Spleen (tissue), 11 donors: Measurements from ENCODE around the gene GSN. TPM values are rescaled to one million over a fixed set of nuclear protein-coding genes. Genes with fewer than 3 reads are reported as not detected.
A peak's percentile ranks its signal among the peaks of the same experiment; 100 is the strongest.

Experiments used
- DNase-seq: peaks from one replicate; pipeline ENCODE4 v3.0.0-alpha.2; 2020
- H3K27ac ChIP-seq, 8 donors: fragments of 200-600 bp; sonication (generic) in 7 of 8; 1 replicate in 4 of 8; 2 replicates in 4 of 8; pipeline versions ENCODE4 v1.5.0 to v1.8.0; 2016 to 2021; ENCODE audit warnings: inconsistent platforms in 4 of 8, mild to moderate bottlenecking in 4 of 8, moderate library complexity in 1 of 8
- H3K27me3 ChIP-seq, 7 donors: fragments of 200-600 bp; sonication (generic) in 6 of 7; replicated peaks in 1 of 7; 1 replicate in 4 of 7; 2 replicates in 3 of 7; pipeline versions ENCODE4 v1.5.0 to v1.8.0; 2016 to 2021; ENCODE audit warnings: inconsistent platforms in 3 of 7, mild to moderate bottlenecking in 1 of 7
- H3K36me3 ChIP-seq, 6 donors: fragments of 200-600 bp; sonication (generic) in 5 of 6; 1 replicate in 4 of 6; 2 replicates in 2 of 6; pipeline versions ENCODE4 v1.5.0 to v1.8.0; 2016 to 2021; ENCODE audit warnings: inconsistent platforms in 2 of 6
- H3K4me1 ChIP-seq, 6 donors: fragments of 200-600 bp; sonication (generic) in 5 of 6; 1 replicate in 3 of 6; 2 replicates in 3 of 6; pipeline versions ENCODE4 v1.5.0 to v1.8.0; 2016 to 2021; ENCODE audit warnings: inconsistent platforms in 3 of 6
- H3K4me3 ChIP-seq, 8 donors: fragments of 200-600 bp; sonication (generic) in 7 of 8; 1 replicate in 4 of 8; 2 replicates in 4 of 8; pipeline versions ENCODE4 v1.5.0 to v1.8.0; 2016 to 2021; ENCODE audit warnings: inconsistent platforms in 4 of 8, mild to moderate bottlenecking in 4 of 8, moderate library complexity in 2 of 8
- H3K9me3 ChIP-seq, 8 donors: fragments of 200-600 bp; sonication (generic) in 7 of 8; 1 replicate in 4 of 8; 2 replicates in 4 of 8; pipeline versions ENCODE4 v1.5.0 to v1.8.0; 2016 to 2021; ENCODE audit warnings: inconsistent platforms in 4 of 8
- POLR2A ChIP-seq, 3 donors: fragments of 450-650 bp; IDR thresholded peaks; one replicate each; pipeline ENCODE4 v1.5.1; 2017; ENCODE audit warnings: antibody characterized with exemption in 3 of 3, mild to moderate bottlenecking in 1 of 3
- POLR2AphosphoS5 ChIP-seq, 3 donors: sonication (generic); formaldehyde crosslinking; IDR thresholded peaks; one replicate each; pipeline ENCODE4 v1.5.1; 2017; ENCODE audit warnings: antibody characterized with exemption in 3 of 3
- WGBS, 5 donors: extraction: QIAGEN DNeasy Blood & Tissue Kit in 3 of 5; methylation state at CpG; one replicate each; pipeline versions ENCODE4 v1.1.5 to v1.1.7; 2013 to 2018; 5-methylcytosine and 5-hydroxymethylcytosine counted together
- intact Hi-C: fragments of 100-400 bp; cut with DNase I; formaldehyde crosslinking; loops from one replicate; pipeline ENCODE4 v1.15.0; 2023; ENCODE audit warnings: low total_unique reads
- polyA plus RNA-seq, 3 donors: library from polyadenylated mRNA; stranded (reverse); fragments of 200-250 nt; gene quantifications; one replicate each; pipeline ENCODE4 v1.2.1, GENCODE V29; 2013
- total RNA-seq, 7 donors: library from RNA; depleted of rRNA in 3 of 7; stranded (reverse); fragments of >200 nt in 3 of 7; fragmentation: NEBNext Ultra II Directional in 4 of 7; extraction: Animal tissue kit (Norgen Biotek cat#: 25700) in 4 of 7; gene quantifications; one replicate each; pipeline versions ENCODE4 v1.1.0 to v1.2.1, GENCODE V29; 2016 to 2021
- TF ChIP-seq, protein P1 (sequence below), 11 experiments: fragments of 200-600 bp in 7 of 11; fragments of 450-650 bp in 4 of 11; sonication (generic) in 4 of 11; IDR thresholded peaks in 8 of 11; conservative IDR thresholded peaks in 3 of 11; 1 replicate in 7 of 11; 2 replicates in 4 of 11; pipeline versions ENCODE4 v1.4.0 to v1.8.0; 2016 to 2021; ENCODE audit warnings: antibody characterized with exemption in 11 of 11, inconsistent platforms in 4 of 11, mild to moderate bottlenecking in 1 of 11
- donor health status: healthy with polysubstance abuse.
- donor health status: DM: no; HTN: no; CAD: no; lungs with moderate emphysema.
- donor health status: DM: no; HTN: no; CAD: no.
- donor health status: Bipolar disorder and iron deficiency.
- donor health status: healthy.
- donor health status: DM: no; HTN: no; CAD: no.
- donor health status: DM: yes; HTN: yes; CAD: no.

Gene GSN
- total and polyA plus RNA-seq, 10 donors, result 115 to 432 (median 227) TPM

DNA sequence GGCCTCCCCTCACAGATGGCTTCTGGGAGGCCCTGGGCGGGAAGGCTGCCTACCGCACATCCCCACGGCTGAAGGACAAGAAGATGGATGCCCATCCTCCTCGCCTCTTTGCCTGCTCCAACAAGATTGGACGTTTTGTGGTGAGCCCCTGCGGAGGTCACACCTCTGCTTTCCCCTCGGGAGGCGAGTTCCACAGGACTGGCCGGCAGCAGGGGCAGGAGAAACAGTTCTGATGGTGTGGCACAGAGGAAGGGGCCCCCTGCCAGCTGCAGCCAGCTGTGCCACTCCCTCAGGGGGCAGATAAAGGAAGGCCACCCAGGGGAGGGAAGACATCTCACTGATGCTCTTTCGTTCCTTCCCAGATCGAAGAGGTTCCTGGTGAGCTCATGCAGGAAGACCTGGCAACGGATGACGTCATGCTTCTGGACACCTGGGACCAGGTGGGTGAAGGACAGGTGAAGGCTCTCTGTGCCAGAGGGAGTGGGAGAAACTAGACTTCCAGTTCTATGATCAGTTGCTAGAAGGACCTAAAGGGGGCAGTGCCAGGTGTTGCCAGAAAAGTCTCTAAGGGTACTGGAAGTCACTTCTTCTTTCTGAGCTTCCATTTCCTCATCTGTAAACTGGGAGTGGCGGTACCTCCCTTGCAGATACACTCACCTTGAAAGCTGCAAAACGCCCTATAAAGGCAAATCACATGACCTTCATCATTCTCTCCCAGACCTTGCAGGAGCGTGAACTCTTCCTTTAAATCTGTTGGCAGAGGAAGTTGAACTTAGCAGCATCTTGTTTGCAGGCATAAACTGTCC, 61.1 kb downstream of the GSN start:
- Histone ChIP-seq H3K9me3 (no peaks in the 10 kb centered on the region), H3K27ac (peak overlapping the region in 6 of 8 donors; percentile 36 to 88 (median 74)), H3K27me3 (no peaks in the 10 kb centered on the region), H3K4me3 (no peak overlapping the region), H3K4me1 (peaks cover 0 to 84% (median 30%) of the 10 kb centered on the region in 6 donors), H3K36me3 (peaks cover 0 to 100% (median 70%) of the 10 kb centered on the region in 6 donors)
- TF ChIP-seq POLR2AphosphoS5 (IDR thresholded peaks at IDR 0.05) (peak in 2 of 3 donors; percentile 31 to 46), POLR2A (IDR thresholded peaks at IDR 0.05) (no peak)
- intact Hi-C loops, result loop anchor here (10.0 kb wide), 1 partner anchor 46 kb away; the partner anchor contains the start of gene STOM
- DNase-seq, result no peak
- WGBS, 5 donors, result 57 to 78% (median 75%) methylated on average over 7 to 16 of the region's 16 CpGs

DNA sequence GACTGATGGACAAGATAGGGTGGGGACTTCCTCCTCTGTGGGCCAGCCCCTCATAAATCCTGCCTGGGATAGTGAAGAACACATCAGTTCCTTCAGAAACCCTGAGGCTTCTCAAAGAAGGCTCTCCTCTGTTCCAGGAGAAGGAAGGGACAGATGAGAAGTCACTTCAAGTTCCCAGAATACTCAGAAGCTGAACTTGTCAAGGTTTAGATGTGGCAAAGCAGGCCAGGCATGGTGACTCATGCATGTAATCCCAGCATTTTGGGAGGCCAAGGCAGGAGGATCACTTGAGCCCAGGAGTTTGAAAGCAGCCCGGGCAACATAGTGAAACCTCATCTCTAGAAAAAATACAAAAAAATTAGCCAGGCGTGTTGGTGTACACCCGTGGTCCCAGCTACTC, 63.6 kb downstream of the GSN start:
- intact Hi-C loops, result no loop called here
- no peak for DNase-seq
- H3K36me3 ChIP-seq, result peaks cover 0 to 100% (median 54%) of the 10 kb centered on the region in 6 donors
- 74 to 84% (median 78%) methylated on average over 3 of the region's 3 CpGs for WGBS, 5 donors
- TF ChIP-seq POLR2A (IDR thresholded peaks at IDR 0.05) (no peak), POLR2AphosphoS5 (IDR thresholded peaks at IDR 0.05) (no peak)
- TF ChIP-seq, protein P1, sequence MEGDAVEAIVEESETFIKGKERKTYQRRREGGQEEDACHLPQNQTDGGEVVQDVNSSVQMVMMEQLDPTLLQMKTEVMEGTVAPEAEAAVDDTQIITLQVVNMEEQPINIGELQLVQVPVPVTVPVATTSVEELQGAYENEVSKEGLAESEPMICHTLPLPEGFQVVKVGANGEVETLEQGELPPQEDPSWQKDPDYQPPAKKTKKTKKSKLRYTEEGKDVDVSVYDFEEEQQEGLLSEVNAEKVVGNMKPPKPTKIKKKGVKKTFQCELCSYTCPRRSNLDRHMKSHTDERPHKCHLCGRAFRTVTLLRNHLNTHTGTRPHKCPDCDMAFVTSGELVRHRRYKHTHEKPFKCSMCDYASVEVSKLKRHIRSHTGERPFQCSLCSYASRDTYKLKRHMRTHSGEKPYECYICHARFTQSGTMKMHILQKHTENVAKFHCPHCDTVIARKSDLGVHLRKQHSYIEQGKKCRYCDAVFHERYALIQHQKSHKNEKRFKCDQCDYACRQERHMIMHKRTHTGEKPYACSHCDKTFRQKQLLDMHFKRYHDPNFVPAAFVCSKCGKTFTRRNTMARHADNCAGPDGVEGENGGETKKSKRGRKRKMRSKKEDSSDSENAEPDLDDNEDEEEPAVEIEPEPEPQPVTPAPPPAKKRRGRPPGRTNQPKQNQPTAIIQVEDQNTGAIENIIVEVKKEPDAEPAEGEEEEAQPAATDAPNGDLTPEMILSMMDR (IDR thresholded peaks at IDR 0.05 in 8 of 11, conservative IDR thresholded peaks at IDR 0.05 in 3 of 11), result no peak
- no peaks in the 10 kb centered on the region for H3K27me3 ChIP-seq
- peak overlapping the region in 6 of 8 donors; percentile 33 to 61 (median 45) for H3K27ac ChIP-seq
- H3K9me3 ChIP-seq, result no peaks in the 10 kb centered on the region
- no peak overlapping the region for H3K4me3 ChIP-seq
- peaks cover 0 to 63% (median 17%) of the 10 kb centered on the region in 6 donors for H3K4me1 ChIP-seq

DNA sequence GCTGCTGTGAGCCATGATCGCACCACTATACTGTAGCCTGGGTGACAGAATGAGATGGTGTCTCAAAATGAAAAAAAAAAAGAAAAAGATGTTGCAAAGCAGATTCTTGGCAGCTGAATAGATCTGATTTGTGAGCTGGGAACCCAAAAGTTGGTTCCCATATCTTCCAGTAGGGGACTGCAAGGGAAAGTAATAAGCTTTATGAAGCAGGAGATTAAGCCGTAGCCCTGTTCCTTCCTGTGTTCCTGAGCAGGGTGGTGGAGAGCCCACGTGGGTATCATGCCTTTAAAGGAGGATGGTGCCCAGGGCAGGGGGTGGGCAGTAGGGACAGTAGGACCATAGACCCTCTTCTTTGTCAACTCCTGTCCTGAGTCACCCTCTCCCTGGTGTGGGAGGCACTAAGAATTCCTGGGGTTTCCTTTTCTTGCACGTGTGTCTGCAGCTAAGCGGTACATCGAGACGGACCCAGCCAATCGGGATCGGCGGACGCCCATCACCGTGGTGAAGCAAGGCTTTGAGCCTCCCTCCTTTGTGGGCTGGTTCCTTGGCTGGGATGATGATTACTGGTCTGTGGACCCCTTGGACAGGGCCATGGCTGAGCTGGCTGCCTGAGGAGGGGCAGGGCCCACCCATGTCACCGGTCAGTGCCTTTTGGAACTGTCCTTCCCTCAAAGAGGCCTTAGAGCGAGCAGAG, 64.2 kb downstream of the GSN start:
- intact Hi-C loops, result no loop called here
- Histone ChIP-seq H3K27me3 (no peaks in the 10 kb centered on the region), H3K4me1 (peaks cover 0 to 62% (median 14%) of the 10 kb centered on the region in 6 donors), H3K4me3 (no peak overlapping the region), H3K36me3 (peaks cover 0 to 100% (median 49%) of the 10 kb centered on the region in 6 donors), H3K9me3 (no peaks in the 10 kb centered on the region), H3K27ac (peak overlapping the region in 6 of 8 donors; percentile 33 to 61 (median 45))
- TF ChIP-seq, protein P1 (IDR thresholded peaks at IDR 0.05 in 8 of 11, conservative IDR thresholded peaks at IDR 0.05 in 3 of 11), result peak in 7 of 11 experiments; percentile 10 to 43 (median 29)
- TF ChIP-seq POLR2A (IDR thresholded peaks at IDR 0.05) (no peak), POLR2AphosphoS5 (IDR thresholded peaks at IDR 0.05) (peak; percentile 28 to 52 (median 34))
- WGBS, 5 donors, result 75 to 82% (median 80%) methylated on average over 14 of the region's 14 CpGs
- no peak for DNase-seq

DNA sequence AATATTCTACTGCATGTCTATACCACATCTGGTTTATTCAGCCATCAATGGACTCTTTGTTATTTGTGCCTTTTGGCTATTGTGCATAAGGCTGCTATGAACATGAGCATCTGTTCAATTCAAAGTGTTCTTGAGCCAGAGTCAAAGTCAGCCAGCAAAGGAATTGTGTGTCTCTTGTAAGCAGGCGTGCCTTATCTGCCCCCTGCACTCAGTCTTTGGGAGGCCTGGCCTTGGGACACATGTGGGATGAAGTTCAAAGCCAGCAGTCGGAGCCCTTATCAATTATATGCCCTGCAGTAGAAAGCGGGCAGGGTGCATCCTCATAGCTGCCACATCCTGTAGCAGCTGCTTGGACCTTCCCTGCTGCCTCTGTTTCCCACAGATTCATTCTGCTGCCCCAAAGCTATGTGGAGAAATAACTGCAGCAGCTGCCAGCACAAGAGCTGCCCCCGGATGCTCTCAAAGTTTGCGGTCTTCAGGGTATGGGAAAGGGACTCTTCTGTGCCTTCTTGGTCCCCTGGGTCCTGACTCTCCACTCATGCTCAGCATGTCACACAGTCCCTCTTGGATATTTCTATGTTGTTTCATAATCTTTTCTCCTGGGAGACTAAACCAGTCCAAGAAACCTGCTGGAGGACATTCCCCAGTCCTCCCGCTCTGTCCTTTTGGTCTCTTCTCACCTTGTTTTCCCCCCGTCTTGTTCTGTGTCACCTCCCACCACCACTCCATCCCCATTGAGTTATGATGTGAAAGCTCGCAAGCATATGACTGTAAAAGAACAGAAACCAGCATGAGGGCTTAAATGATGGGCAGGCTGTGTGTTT, 66.2 kb downstream of the GSN start:
- Histone ChIP-seq H3K27me3 (no peaks in the 10 kb centered on the region), H3K9me3 (no peaks in the 10 kb centered on the region), H3K27ac (peak overlapping the region in 4 of 8 donors; percentile 3 to 48 (median 24)), H3K36me3 (peaks cover 0 to 100% (median 44%) of the 10 kb centered on the region in 6 donors), H3K4me1 (peaks cover 0 to 49% (median 12%) of the 10 kb centered on the region in 6 donors), H3K4me3 (no peak overlapping the region)
- DNase-seq, result no peak
- WGBS, 5 donors, result 80 to 88% (median 86%) methylated on average over 7 to 8 of the region's 8 CpGs
- TF ChIP-seq POLR2AphosphoS5 (IDR thresholded peaks at IDR 0.05), result peak in 2 of 3 donors; percentile 18 to 29
- TF ChIP-seq POLR2A (IDR thresholded peaks at IDR 0.05), result no peak
- TF ChIP-seq, protein P1 (IDR thresholded peaks at IDR 0.05 in 8 of 11, conservative IDR thresholded peaks at IDR 0.05 in 3 of 11), result no peak
- intact Hi-C loops, result no loop called here
